ENCODE data around the gene SLC6A16.

GRCh38 chr19:49342291-49342721 is 17.3 kb upstream of the SLC6A16 start:
- TF ChIP-seq, protein P1, sequence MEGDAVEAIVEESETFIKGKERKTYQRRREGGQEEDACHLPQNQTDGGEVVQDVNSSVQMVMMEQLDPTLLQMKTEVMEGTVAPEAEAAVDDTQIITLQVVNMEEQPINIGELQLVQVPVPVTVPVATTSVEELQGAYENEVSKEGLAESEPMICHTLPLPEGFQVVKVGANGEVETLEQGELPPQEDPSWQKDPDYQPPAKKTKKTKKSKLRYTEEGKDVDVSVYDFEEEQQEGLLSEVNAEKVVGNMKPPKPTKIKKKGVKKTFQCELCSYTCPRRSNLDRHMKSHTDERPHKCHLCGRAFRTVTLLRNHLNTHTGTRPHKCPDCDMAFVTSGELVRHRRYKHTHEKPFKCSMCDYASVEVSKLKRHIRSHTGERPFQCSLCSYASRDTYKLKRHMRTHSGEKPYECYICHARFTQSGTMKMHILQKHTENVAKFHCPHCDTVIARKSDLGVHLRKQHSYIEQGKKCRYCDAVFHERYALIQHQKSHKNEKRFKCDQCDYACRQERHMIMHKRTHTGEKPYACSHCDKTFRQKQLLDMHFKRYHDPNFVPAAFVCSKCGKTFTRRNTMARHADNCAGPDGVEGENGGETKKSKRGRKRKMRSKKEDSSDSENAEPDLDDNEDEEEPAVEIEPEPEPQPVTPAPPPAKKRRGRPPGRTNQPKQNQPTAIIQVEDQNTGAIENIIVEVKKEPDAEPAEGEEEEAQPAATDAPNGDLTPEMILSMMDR (IDR thresholded peaks at IDR 0.05; ENCODE audit: low read depth, low read length) = peak; percentile 18; the same call in 1 of the 2 replicates
- no peak for TF ChIP-seq EZH2phosphoT487 (IDR thresholded peaks at IDR 0.05; ENCODE audit: low read depth)
